HEK293T (cell line): Measurements from ENCODE around the gene WBP2.
"Not testable (repeated sequence)": the region's sequence is repeated elsewhere in the genome, so short reads cannot be mapped to it uniquely, and the experiment has no call there.

ENCODE experiments used
- CTCF ChIA-PET: fragments of 350-600 bp; formaldehyde crosslinking; extraction: SDS; loops from one replicate; lab custom pipeline; 2021; ENCODE audit warnings: antibody characterized with exemption, inconsistent platforms; lab: Yijun Ruan, JAX
- POLR2A ChIA-PET: fragments of 350-600 bp; formaldehyde crosslinking; extraction: SDS; loops from one replicate; lab custom pipeline; 2020; ENCODE audit warnings: antibody characterized with exemption, inconsistent platforms; lab: Yijun Ruan, JAX
- DNase-seq: peaks from one replicate; pipeline ENCODE4 v3.0.0; 2012; ENCODE audit warnings: mixed read lengths; ENCODE audit errors: extremely low spot score
- ARNT ChIP-seq: fragments of 450-650 bp; IDR thresholded peaks from 2 replicates; pipeline ENCODE4 v1.6.1; 2017; ENCODE audit warnings: mild to moderate bottlenecking
- BHLHE40 ChIP-seq: fragments of 450-650 bp; IDR thresholded peaks from 2 replicates; pipeline ENCODE4 v1.6.1; 2016; ENCODE audit warnings: mild to moderate bottlenecking, moderate library complexity, borderline replicate concordance
- CTBP1 ChIP-seq: fragments of 450-650 bp; IDR thresholded peaks from 2 replicates; pipeline ENCODE4 v1.6.1; 2016; ENCODE audit warnings: borderline replicate concordance
- ELF4 ChIP-seq: fragments of 450-650 bp; IDR thresholded peaks from 2 replicates; pipeline ENCODE4 v1.6.1; 2017; ENCODE audit warnings: antibody characterized with exemption
- FOXA1 ChIP-seq: fragments of 450-650 bp; IDR thresholded peaks from 2 replicates; pipeline ENCODE4 v1.6.1; 2016; ENCODE audit warnings: mild to moderate bottlenecking
- FOXK2 ChIP-seq: fragments of 450-650 bp; IDR thresholded peaks from 2 replicates; pipeline ENCODE4 v1.6.1; 2016; ENCODE audit warnings: mild to moderate bottlenecking
- FOXM1 ChIP-seq: fragments of 450-650 bp; IDR thresholded peaks from 2 replicates; pipeline ENCODE4 v1.6.1; 2017; ENCODE audit warnings: mild to moderate bottlenecking, borderline replicate concordance
- HDGF ChIP-seq: fragments of 450-650 bp; IDR thresholded peaks from 2 replicates; pipeline ENCODE4 v1.6.1; 2017; ENCODE audit warnings: antibody characterized with exemption, borderline replicate concordance
- L3MBTL2 ChIP-seq: fragments of 450-650 bp; conservative IDR thresholded peaks from 2 replicates; pipeline ENCODE4 v1.6.1; 2016; ENCODE audit warnings: mild to moderate bottlenecking
- LEF1 ChIP-seq: fragments of 450-650 bp; IDR thresholded peaks from 2 replicates; pipeline ENCODE4 v1.6.1; 2017; ENCODE audit warnings: mild to moderate bottlenecking, borderline replicate concordance
- NFRKB ChIP-seq: fragments of 450-650 bp; IDR thresholded peaks from 2 replicates; pipeline ENCODE4 v1.6.1; 2016; ENCODE audit warnings: mild to moderate bottlenecking, moderate library complexity
- PKNOX1 ChIP-seq: fragments of 450-650 bp; IDR thresholded peaks from 2 replicates; pipeline ENCODE4 v1.6.1; 2016
- SP1 ChIP-seq: fragments of 450-650 bp; IDR thresholded peaks from 2 replicates; pipeline ENCODE4 v1.6.1; 2017
- SUZ12 ChIP-seq: fragments of 450-650 bp; IDR thresholded peaks from 2 replicates; pipeline ENCODE4 v1.6.1; 2016; ENCODE audit warnings: mild to moderate bottlenecking
- TARDBP ChIP-seq: fragments of 450-650 bp; IDR thresholded peaks from 2 replicates; pipeline ENCODE4 v1.6.1; 2016
- ZNF384 ChIP-seq: fragments of 450-650 bp; IDR thresholded peaks from 2 replicates; pipeline ENCODE4 v1.6.1; 2016

Gene WBP2

GRCh38 chr17:75891605-75892555 is 36.7 kb upstream of the WBP2 start:
- POLR2A ChIA-PET, result interaction anchor here (1.7 kb wide), 1 partner anchor 13 kb away, joined by 5 read pairs; the partner anchor contains the start of gene MRPL38
- TF ChIP-seq ELF4 (no peak), HDGF (no peak), FOXM1 (no peak), PKNOX1 (no peak), NFRKB (no peak), FOXK2 (no peak)
- CTCF ChIA-PET, result interaction anchor here (0.6 to 1.5 kb wide), 3 partner anchors 27 to 105 kb away, joined by 4 read pairs; no protein-coding TSS in a partner anchor
- no peak for DNase-seq

- DNase-seq, result no peak
- CTCF ChIA-PET, result interaction anchor here (0.6 kb wide), 1 partner anchor 26 kb away, joined by 4 read pairs; no protein-coding TSS in a partner anchor
- POLR2A ChIA-PET, result interaction anchor here (1.3 kb wide), 1 partner anchor 111 kb away, joined by 8 read pairs; a partner anchor contains a TSS
- TF ChIP-seq ARNT (no peak), L3MBTL2 (no peak), LEF1 (no peak), CTBP1 (no peak), TARDBP (no peak), NFRKB (no peak), FOXA1 (no peak), FOXK2 (no peak), BHLHE40 (no peak), ZNF384 (no peak), FOXM1 (no peak), PKNOX1 (no peak)
These were observed 36.0 kb upstream of the WBP2 start for GRCh38 chr17:75891022-75891604.

GRCh38 chr17:75889454-75889853 is 34.3 kb upstream of the WBP2 start:
- POLR2A ChIA-PET, result interaction anchor here (1.1 to 1.5 kb wide), 2 partner anchors 9 to 34 kb away, joined by 3 to 6 read pairs; partner anchors contain the start of gene WBP2
- CTCF ChIA-PET, result interaction anchor here (0.7 to 0.9 kb wide), 2 partner anchors 14 to 186 kb away, joined by 4 read pairs; no protein-coding TSS in a partner anchor

GRCh38 chr17:75888484-75888883 is 33.3 kb upstream of the WBP2 start:
- CTCF ChIA-PET, result interaction anchor here (0.9 kb wide), 1 partner anchor 15 kb away, joined by 4 read pairs; no protein-coding TSS in a partner anchor

More at GRCh38 chr17:75889454-75889853, 34.3 kb upstream of the WBP2 start:
- TF ChIP-seq PKNOX1, result no peak
- no peak for TF ChIP-seq FOXM1
- no peak for TF ChIP-seq TARDBP
- no peak for TF ChIP-seq ZNF384
- TF ChIP-seq LEF1, result no peak
- TF ChIP-seq HDGF, result no peak
- no peak for TF ChIP-seq L3MBTL2
- no peak for TF ChIP-seq SUZ12
- TF ChIP-seq NFRKB, result no peak
- no peak for TF ChIP-seq ARNT
- TF ChIP-seq SP1, result no peak
- no peak for TF ChIP-seq ELF4
- DNase-seq, result no peak

GRCh38 chr17:75885860-75886259 is 30.7 kb upstream of the WBP2 start:
- ChIA-PET POLR2A (interaction anchor here (3.2 kb wide), 1 partner anchor 11 kb away, joined by 20 read pairs; the partner anchor contains the start of gene TRIM65), CTCF (interaction anchor here (1.1 kb wide), 1 partner anchor 59 kb away, joined by 3 read pairs; no protein-coding TSS in a partner anchor)
- DNase-seq, result not testable (repeated sequence)

More at GRCh38 chr17:75888484-75888883, 33.3 kb upstream of the WBP2 start:
- POLR2A ChIA-PET, result no interaction called here
- no peak for DNase-seq
- no peak for TF ChIP-seq BHLHE40
- no peak for TF ChIP-seq LEF1
- TF ChIP-seq ARNT, result no peak
- TF ChIP-seq FOXK2, result no peak
- TF ChIP-seq HDGF, result no peak
- TF ChIP-seq CTBP1, result no peak
- no peak for TF ChIP-seq ZNF384
- no peak for TF ChIP-seq L3MBTL2
- TF ChIP-seq PKNOX1, result no peak
- no peak for TF ChIP-seq FOXA1
- no peak for TF ChIP-seq ELF4
- no peak for TF ChIP-seq TARDBP
- TF ChIP-seq FOXM1, result no peak
- TF ChIP-seq SUZ12, result no peak
